Activated CD4-positive, alpha-beta T cell treated with anti-CD3 and anti-CD28 coated beads, Interleukin-2, amount 50 U/mL, for 16 hours (primary cell): ENCODE results near the gene GALNT2.
A peak's percentile ranks its signal among the peaks of the same experiment; 100 is the strongest.

ENCODE experiments used
- DNase-seq: peaks from one replicate; pipeline ENCODE4 v3.0.0-alpha.2; 2020

Gene GALNT2

GRCh38 chr1:230219174-230220067 is 152.4 kb downstream of the GALNT2 start:
- no peak for DNase-seq

- DNase-seq, result no peak
Observed at GRCh38 chr1:230220478-230220877, 153.4 kb downstream of the GALNT2 start.

- no peak for DNase-seq
Observed at GRCh38 chr1:230220907-230221306, 153.9 kb downstream of the GALNT2 start.

GRCh38 chr1:230222678-230223077 is 155.6 kb downstream of the GALNT2 start:
- DNase-seq, result peak; percentile 4

- no peak for DNase-seq
Observed at GRCh38 chr1:230224101-230224960, 157.3 kb downstream of the GALNT2 start.

DNA sequence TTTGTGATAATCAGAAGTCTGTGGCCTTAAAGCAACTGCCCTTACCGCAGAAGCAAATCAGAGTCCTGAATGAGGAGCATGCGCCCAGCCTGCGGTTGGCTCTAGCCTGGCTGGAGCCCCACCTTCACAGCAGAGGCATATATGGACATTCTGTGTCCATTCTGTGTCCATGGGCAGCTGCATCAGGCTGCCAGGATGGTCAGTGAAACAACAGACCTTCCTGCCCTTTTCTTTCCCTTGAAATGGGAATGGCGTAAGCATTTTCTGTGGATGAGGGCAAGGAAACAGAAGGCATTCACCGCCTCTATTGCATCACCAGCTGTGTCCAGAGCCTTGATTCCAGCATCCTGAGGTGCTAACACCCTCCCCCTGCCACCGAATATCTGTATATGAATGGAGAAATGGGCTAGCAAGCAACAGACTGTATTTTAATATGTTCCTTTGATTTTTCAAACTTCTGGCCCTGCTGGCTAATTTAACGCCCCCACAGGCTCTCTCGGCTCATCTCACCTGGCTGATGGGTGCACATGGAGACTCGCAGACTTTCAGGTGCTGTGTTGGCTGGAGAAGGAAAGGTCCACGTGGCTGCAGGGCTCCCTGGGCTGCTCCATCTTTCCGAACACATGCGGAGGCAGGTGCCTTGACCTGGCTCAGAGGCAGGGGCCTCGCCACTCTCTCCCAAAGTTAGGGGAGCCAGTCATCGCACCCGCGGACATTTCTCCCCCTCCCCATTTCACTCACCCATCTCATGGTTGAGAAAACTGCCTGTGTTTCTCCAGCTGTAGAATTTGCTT is 159.2 kb downstream of the GALNT2 start:
- DNase-seq, result no peak

GRCh38 chr1:230226814-230227213 is 159.8 kb downstream of the GALNT2 start:
- no peak for DNase-seq

DNA sequence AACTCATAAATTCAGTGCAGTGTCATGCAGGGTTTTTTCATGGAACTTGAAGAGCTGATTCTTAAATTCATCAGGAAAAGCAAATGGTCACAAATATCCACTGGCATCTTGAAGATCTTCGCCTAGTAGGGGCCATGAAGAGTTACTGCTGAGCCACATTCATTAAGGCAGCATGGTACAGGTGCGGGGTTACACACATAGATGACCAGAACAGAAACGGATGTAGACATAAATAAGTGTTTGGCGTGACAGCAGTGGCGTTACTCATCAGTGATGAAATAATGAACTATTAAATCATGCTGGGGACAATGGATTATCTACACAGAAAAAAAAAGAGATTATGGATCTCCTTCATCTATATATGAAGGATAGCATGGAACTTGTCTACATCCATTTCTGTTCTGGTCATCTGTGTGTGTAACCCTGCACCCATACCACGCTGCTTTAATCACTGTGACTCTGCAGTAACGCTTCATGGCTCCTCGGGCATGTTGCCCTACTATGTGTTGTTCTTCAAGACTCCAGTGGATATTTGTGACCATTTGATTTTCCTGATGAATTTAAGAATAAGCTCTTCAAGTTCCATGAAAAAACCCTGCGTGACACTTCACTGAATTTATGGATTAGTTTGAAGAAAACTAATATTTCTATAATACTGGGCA is 161.3 kb downstream of the GALNT2 start:
- DNase-seq, result no peak

DNA sequence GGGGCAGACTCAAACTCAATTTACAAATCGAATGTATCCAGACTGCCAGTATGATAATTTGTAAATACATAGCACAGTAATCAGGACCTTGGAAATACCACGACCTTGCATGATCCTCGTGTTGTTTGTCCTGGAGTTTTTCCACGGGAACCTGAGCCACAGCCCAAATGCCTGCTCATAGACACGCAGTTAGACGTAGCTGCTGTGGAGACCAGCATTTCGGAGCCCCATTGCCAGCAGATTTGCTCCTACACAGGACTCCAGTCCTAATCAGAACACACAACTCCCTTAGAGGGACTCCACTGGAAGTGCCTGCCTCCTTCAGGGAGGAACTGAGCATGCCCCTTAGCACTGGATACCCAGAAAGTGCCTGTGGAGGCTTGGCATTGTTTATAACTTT is 163.2 kb downstream of the GALNT2 start:
- no peak for DNase-seq

DNA sequence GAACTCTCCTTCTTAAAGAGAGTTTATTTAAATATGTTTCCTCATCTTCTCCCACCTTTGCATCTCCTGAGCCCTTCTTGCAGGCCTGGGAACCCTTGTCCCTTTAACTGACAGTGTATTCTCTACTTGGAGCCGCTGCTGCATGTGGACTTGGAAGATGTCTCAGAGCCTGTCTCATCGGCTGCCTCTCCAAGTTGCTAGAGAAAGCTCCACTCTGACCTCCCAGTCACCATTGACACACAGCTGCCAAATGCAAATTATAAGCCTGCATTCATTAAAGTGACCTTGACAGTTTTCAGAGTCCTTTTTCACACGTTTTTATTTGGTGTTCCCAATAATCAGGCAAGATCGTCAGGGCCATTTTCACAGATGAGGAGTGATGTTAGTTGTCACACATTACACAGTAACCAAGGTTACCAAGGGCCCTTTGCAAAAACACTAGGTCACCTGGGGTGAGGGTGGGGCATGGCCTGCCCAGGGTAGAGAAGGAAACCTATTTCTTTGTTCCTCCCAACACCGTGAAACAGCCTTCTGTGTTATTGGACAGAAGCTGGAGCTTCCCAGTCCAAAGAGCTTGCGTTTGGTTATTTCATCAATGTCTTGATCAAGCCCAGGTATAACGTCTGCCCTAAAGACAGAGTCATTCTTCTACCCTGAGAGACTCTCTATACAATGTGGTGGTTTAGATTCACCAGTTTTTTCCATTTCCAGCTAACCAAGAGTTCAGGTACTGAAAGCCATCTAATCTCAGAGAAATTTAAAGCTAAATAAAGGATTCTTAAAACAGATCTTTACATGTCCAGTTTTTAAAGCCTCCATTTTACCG is 164.1 kb downstream of the GALNT2 start:
- DNase-seq, result no peak

DNA sequence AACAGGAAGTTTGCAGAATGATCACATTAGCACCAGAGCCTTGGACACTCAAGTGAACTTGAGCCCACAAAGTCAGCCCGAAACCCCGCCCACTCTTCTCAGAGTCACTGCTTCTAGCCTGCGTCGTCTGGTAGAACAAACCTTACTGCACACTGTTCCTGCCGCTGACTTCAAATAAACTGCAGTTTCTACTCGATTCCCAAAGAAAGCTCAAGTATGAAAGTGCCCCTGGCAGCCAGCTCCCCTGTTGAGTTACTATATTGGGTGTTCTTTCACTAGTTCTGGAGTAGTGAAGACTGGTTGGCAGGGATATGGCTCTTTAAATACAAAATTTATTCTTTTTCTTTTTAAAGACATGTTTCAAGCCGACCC is 164.7 kb downstream of the GALNT2 start:
- peak; percentile 4 for DNase-seq

DNA sequence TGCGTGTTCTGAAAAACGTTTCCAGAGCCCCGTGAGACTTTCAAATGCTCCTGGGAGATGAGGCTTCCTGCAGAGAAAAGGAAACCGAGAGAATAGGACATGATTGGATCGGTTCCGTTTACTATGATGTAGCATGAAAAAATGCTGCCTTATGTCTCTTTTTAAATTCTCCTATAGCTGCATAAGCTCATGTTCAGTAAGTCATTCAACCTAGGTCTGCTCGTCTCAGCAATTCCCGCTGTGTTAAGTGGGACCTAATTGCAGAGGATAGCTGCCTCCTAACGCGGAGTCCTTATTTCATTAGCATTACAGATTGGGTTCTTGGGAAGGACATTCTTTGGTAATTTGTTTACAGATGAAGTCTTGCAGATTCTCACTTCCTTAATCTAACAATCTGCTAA is 165.3 kb downstream of the GALNT2 start:
- DNase-seq, result no peak

GRCh38 chr1:230233786-230234185 is 166.7 kb downstream of the GALNT2 start:
- no peak for DNase-seq

- DNase-seq, result no peak
Observed at GRCh38 chr1:230235876-230236275, 168.8 kb downstream of the GALNT2 start.

- DNase-seq, result no peak
Observed at GRCh38 chr1:230236301-230237008, 169.4 kb downstream of the GALNT2 start.

DNA sequence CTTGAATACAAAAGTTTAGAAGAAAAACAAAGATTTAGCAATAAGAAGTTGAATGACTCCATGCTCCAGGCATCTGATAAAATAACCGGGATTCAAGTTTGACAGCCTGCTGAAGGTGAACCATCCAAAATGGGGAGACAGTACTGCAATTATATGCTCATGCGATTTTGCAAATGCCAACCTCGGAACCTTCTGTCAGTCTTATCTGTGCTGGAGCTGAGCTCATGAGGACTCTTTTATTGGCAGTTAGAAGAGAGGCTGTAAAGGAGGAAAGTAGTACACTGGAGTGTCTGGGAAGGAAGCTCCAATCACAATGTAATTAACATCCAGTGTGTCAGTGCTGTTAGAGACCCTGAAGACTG is 170.0 kb downstream of the GALNT2 start:
- no peak for DNase-seq

DNA sequence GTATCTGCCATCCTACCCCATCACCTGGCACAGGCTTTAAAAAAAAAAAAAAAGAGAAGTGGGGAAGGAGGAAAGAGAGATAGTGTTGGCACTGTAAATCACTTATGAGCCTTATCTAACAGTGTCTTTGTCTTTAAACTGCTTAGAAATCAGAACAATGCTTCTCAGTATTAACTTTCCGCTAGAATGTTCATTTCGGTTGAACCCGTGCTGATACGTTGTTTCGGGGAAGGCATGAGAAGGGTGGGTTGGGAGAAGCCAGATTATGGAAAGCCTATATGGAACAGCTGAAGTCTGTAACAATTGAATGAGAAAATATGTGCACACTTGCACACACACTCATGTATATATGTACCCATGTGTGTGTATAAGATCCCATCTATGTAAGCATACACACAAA is 170.8 kb downstream of the GALNT2 start:
- DNase-seq, result no peak

GRCh38 chr1:230240446-230241086 is 173.5 kb downstream of the GALNT2 start:
- peak; percentile 66 for DNase-seq

DNA sequence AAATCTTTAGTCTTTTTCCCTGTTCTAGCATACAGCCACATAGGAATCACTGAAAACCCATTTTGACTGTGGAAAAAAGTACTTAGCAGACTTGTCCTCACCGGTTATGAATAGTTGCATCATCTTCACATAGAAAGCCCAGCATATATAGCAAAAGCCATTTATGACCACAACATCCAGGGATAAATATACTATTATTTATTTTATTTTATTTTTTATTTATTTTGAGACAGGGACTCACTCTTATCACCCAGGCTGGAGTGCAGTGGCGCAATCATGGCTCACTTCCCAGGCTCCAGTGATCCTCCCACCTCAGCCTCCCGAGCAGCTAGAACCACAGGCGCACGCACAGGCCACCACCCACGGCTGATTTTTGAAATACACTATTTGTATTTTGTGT is 175.3 kb downstream of the GALNT2 start:
- DNase-seq, result no peak

DNA sequence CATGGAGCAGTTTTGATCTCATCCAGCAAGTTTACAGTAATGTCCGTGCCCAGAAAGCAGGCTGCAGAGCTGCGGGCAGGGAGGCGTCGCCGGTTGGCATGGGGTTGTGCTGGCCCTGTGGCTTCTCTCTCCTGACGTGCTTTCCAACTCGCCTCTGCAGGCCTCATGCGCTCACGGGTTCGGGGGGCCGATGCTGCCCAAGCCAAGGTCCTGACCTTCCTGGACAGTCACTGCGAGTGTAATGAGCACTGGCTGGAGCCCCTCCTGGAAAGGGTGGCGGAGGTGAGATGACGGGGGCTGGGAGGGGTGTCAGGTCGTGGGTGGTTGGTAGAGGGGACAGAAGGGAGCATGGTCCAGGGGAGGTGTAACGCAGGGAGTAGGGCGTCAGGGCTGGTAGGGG is 176.1 kb downstream of the GALNT2 start:
- DNase-seq, result no peak
